CD4-positive, alpha-beta T cell treated with Interleukin-15 for 1 hour (primary cell): ENCODE results near the gene CLEC18B.
"Not testable (repeated sequence)": the region's sequence is repeated elsewhere in the genome, so short reads cannot be mapped to it uniquely, and the experiment has no call there.

Experiments used
- DNase-seq: peaks from one replicate; pipeline ENCODE4 v3.0.0-alpha.2; 2020

CLEC18B gene

GRCh38 chr16:74420612-74421481 is at the start of gene CLEC18B:
Gene CLEC18B, minus strand, starts transcription at chr16:74421478. Its CDS starts 208 bp downstream, at chr16:74421270.
- DNase-seq, result not testable (repeated sequence)

- no peak for DNase-seq
Measured at GRCh38 chr16:74469946-74470478, 48.7 kb upstream of the CLEC18B start.

- no peak for DNase-seq
Measured at GRCh38 chr16:74468807-74469525, 47.7 kb upstream of the CLEC18B start.

- no peak for DNase-seq
Measured at GRCh38 chr16:74466872-74467271, 45.6 kb upstream of the CLEC18B start.

GRCh38 chr16:74465851-74466685 is 44.8 kb upstream of the CLEC18B start:
- no peak for DNase-seq

GRCh38 chr16:74465281-74465680 is 44.0 kb upstream of the CLEC18B start:
- DNase-seq, result no peak

- no peak for DNase-seq
Measured at GRCh38 chr16:74463888-74464287, 42.6 kb upstream of the CLEC18B start.

GRCh38 chr16:74462361-74462760 is 41.1 kb upstream of the CLEC18B start:
- DNase-seq, result no peak

- DNase-seq, result no peak
Measured at GRCh38 chr16:74461826-74462225, 40.5 kb upstream of the CLEC18B start.

- no peak for DNase-seq
Measured at GRCh38 chr16:74460542-74460941, 39.3 kb upstream of the CLEC18B start.

- DNase-seq, result no peak
Measured at GRCh38 chr16:74456290-74456625, 35.0 kb upstream of the CLEC18B start.

- no peak for DNase-seq
Measured at GRCh38 chr16:74455619-74456289, 34.5 kb upstream of the CLEC18B start.

- no peak for DNase-seq
Measured at GRCh38 chr16:74455213-74455612, 33.9 kb upstream of the CLEC18B start.

- no peak for DNase-seq
Measured at GRCh38 chr16:74451951-74452758, 30.9 kb upstream of the CLEC18B start.

- no peak for DNase-seq
Measured at GRCh38 chr16:74450967-74451760, 29.9 kb upstream of the CLEC18B start.

GRCh38 chr16:74450236-74450635 is 29.0 kb upstream of the CLEC18B start:
- DNase-seq, result no peak

GRCh38 chr16:74449470-74449869 is 28.2 kb upstream of the CLEC18B start:
- no peak for DNase-seq

- DNase-seq, result no peak
Measured at GRCh38 chr16:74448990-74449389, 27.7 kb upstream of the CLEC18B start.

GRCh38 chr16:74447578-74447977 is 26.3 kb upstream of the CLEC18B start:
- no peak for DNase-seq

- DNase-seq, result no peak
Measured at GRCh38 chr16:74446866-74447265, 25.6 kb upstream of the CLEC18B start.
